GM12878 (cell line): ENCODE data around the gene CCDC138. TPM values are rescaled to one million over a fixed set of nuclear protein-coding genes. Genes with fewer than 3 reads are reported as not detected.

Source experiments
- ATAC-seq: fragments of 200-7000 bp; cut with Tn5 transposase; 3 replicates; pipeline ENCODE4 v1.9.1; 2020; ENCODE audit warnings: mild to moderate bottlenecking, moderate library complexity
- BruUV-seq: library from RNA; stranded (reverse); fragments of 400-500 nt; replicated peaks from 2 replicates; lab custom pipeline; 2021; lab: Mats Ljungman, UMichigan
- CTCF ChIA-PET: fragments of 300-600 bp; sonication (Branson Sonifier 250); formaldehyde crosslinking; extraction: SDS; loops from one replicate; lab custom pipeline; 2021; ENCODE audit warnings: inconsistent platforms; lab: Yijun Ruan, JAX
- POLR2A ChIA-PET: fragments of 350-600 bp; formaldehyde crosslinking; extraction: SDS; loops from one replicate; lab custom pipeline; 2021; ENCODE audit warnings: inconsistent platforms; lab: Charles Lee
- RAD21 ChIA-PET: fragments of 300-600 bp; sonication (Branson Sonifier 250); formaldehyde crosslinking; loops from one replicate; lab custom pipeline; 2023; ENCODE audit warnings: antibody characterized with exemption; ENCODE audit not compliant: unreplicated experiment; lab: Charles Lee
- SMC1A ChIA-PET: fragments of 300-600 bp; sonication (Branson Sonifier 250); formaldehyde crosslinking; loops from one replicate; lab custom pipeline; 2023; ENCODE audit not compliant: unreplicated experiment, uncharacterized antibody; lab: Charles Lee
- DNase-seq: peaks from one replicate; pipeline ENCODE4 v3.0.0-alpha.2; 2011; ENCODE audit warnings: low read depth, low spot score
- FAIRE-seq: peaks from 3 replicates; lab custom pipeline; 2011; peaks lifted over from hg19 to GRCh38; lab: Jason Lieb, UNC
- H2AFZ ChIP-seq: 2 replicates; pipeline ENCODE4 v1.6.0; 2011; ENCODE audit warnings: low read depth, low read length, control low read depth; ENCODE audit not compliant: control insufficient read depth
- H3K27ac ChIP-seq: 2 replicates; pipeline ENCODE4 v1.5.1; 2011; ENCODE audit warnings: control low read depth; ENCODE audit not compliant: control insufficient read depth, insufficient read depth
- H3K27me3 ChIP-seq, 2 experiments: replicated peaks in 1 of 2; 2 replicates each; pipeline versions ENCODE4 v1.6.0 to v1.6.1; 2011; ENCODE audit warnings: low read length in 1 of 2; ENCODE audit not compliant: control insufficient read depth in 2 of 2, insufficient read depth in 2 of 2
- H3K36me3 ChIP-seq, 2 experiments: 2 replicates each; pipeline ENCODE4 v1.5.1; 2011; ENCODE audit warnings: low read length in 1 of 2; ENCODE audit not compliant: control insufficient read depth in 2 of 2, insufficient read depth in 2 of 2
- H3K4me1 ChIP-seq: 2 replicates; pipeline ENCODE4 v1.6.1; 2011; ENCODE audit warnings: mild to moderate bottlenecking, low read length, moderate library complexity, mixed read lengths; ENCODE audit not compliant: control insufficient read depth, insufficient read depth
- H3K4me2 ChIP-seq: 2 replicates; pipeline ENCODE4 v1.6.0; 2011; ENCODE audit warnings: control low read depth; ENCODE audit not compliant: control insufficient read depth, insufficient read depth
- H3K4me3 ChIP-seq: fragments of 200-600 bp; sonication (generic); 2 replicates; pipeline ENCODE4 v1.5.1; 2016
- H3K79me2 ChIP-seq: 2 replicates; pipeline ENCODE4 v1.6.0; 2011; ENCODE audit warnings: low read length; ENCODE audit not compliant: control insufficient read depth, insufficient read depth
- H3K9ac ChIP-seq: 2 replicates; pipeline ENCODE4 v1.8.0; 2011; ENCODE audit warnings: low read length, control low read depth, mixed read lengths; ENCODE audit not compliant: control insufficient read depth, insufficient read depth
- H3K9me3 ChIP-seq: replicated peaks from 3 replicates; pipeline ENCODE4 v1.5.1; 2011; ENCODE audit warnings: mild to moderate bottlenecking, low read length; ENCODE audit not compliant: control insufficient read depth, insufficient read depth
- H4K20me1 ChIP-seq: 2 replicates; pipeline ENCODE4 v1.6.0; 2011; ENCODE audit not compliant: control insufficient read depth, insufficient read depth
- CREM ChIP-seq: IDR thresholded peaks from 2 replicates; pipeline ENCODE4 v1.6.1; 2014; ENCODE audit warnings: antibody characterized with exemption, low read depth
- CUX1 ChIP-seq: IDR thresholded peaks from 2 replicates; pipeline ENCODE4 v1.6.1; 2012; ENCODE audit warnings: improper control_type of control experiment, low read depth, low read length; ENCODE audit not compliant: insufficient replicate concordance
- HDGF ChIP-seq: fragments of 450-650 bp; IDR thresholded peaks from 2 replicates; pipeline ENCODE4 v1.6.1; 2016; ENCODE audit warnings: antibody characterized with exemption
- JUND ChIP-seq: IDR thresholded peaks from 2 replicates; pipeline ENCODE4 v1.6.1; 2012; ENCODE audit warnings: low read depth, mild to moderate bottlenecking, low read length, improper control_type of control experiment, moderate library complexity
- NFIC ChIP-seq: IDR thresholded peaks from 2 replicates; pipeline ENCODE4 v1.6.1; 2012; ENCODE audit warnings: low read depth, mild to moderate bottlenecking, inconsistent platforms, low read length, moderate library complexity
- POU2F2 ChIP-seq: IDR thresholded peaks from 3 replicates; pipeline ENCODE4 v1.6.1; 2011; ENCODE audit warnings: low read depth, mild to moderate bottlenecking, low read length, borderline replicate concordance
- TCF12 ChIP-seq: IDR thresholded peaks from 2 replicates; pipeline ENCODE4 v1.6.1; 2011; ENCODE audit warnings: low read depth, mild to moderate bottlenecking, low read length
- WGBS: methylation state at CpG from one replicate; pipeline ENCODE4 v1.1.6; 2016; ENCODE audit warnings: low lambda C conversion rate; ENCODE audit not compliant: insufficient replicate concordance, insufficient coverage; ENCODE audit errors: missing lambda C conversion rate; 5-methylcytosine and 5-hydroxymethylcytosine counted together
- in situ Hi-C: fragments of 300-500 bp; cut with MboI; formaldehyde crosslinking; loops from 9 replicates; pipeline ENCODE4 v1.14.3; 2018; ENCODE audit warnings: mixed read lengths
- intact Hi-C: fragments of 100-400 bp; cut with micrococcal nuclease; formaldehyde crosslinking; loops from one replicate; pipeline ENCODE4 v1.14.2; 2022; ENCODE audit not compliant: unreplicated experiment
- polyA plus RNA-seq, 11 experiments: library from polyadenylated mRNA; depleted of rRNA in 4 of 11; unstranded in 6 of 11; stranded (reverse) in 5 of 11; fragments of >200 nt; fragmentation: Nextera tagmentation in 4 of 11; fragmentation: Illumina TruSeq in 1 of 11; extraction: Ambion mirVana in 4 of 11; extraction: Trizol in 1 of 11; gene quantifications; 1 replicate in 1 of 11; 2 replicates in 10 of 11; pipeline versions ENCODE4 v1.2.1 to v1.2.3, GENCODE V29; 2011 to 2016; ENCODE audit warnings: inconsistent platforms in 2 of 11, missing spikeins in 2 of 11, low read depth in 1 of 11
- total RNA-seq, 4 experiments: library from RNA; depleted of rRNA in 3 of 4; stranded (reverse); fragments of >200 nt in 3 of 4; fragmentation: Illumina TruSeq in 1 of 4; extraction: Trizol in 1 of 4; gene quantifications; 2 replicates each; pipeline versions ENCODE4 v1.2.1 to v1.2.3, GENCODE V29; 2013 to 2021

The CCDC138 gene
- total and polyA plus RNA-seq, 10 of the 15 experiments (the other 5 are each of a cell fraction or from before 2014, with no cell fraction given): 7.9 to 19.4 (median 13.0) TPM

- TF ChIP-seq CUX1: no peak
- TF ChIP-seq HDGF: no peak
- no peak for TF ChIP-seq CREM
- no peak for TF ChIP-seq TCF12
Observed at GRCh38 chr2:108905176-108905575, 118.6 kb downstream of the CCDC138 start (continued).

- BruUV-seq: no TSS peak
- Histone ChIP-seq H3K9me3 (no peaks in the 10 kb centered on the region), H3K36me3 (no peaks in the 10 kb centered on the region), H3K27ac (no peak overlapping the region), H4K20me1 (no peaks in the 10 kb centered on the region), H3K9ac (no peak overlapping the region), H3K4me3 (no peak overlapping the region), H3K4me2 (no peak overlapping the region), H2AFZ (no peak overlapping the region), H3K79me2 (no peaks in the 10 kb centered on the region), H3K4me1 (no peaks in the 10 kb centered on the region), H3K27me3 (no peaks in the 10 kb centered on the region; a peak in 1 of 4 replicates)
- no peak for FAIRE-seq
- RAD21 ChIA-PET: no interaction called here
- ATAC-seq: no peak
- intact Hi-C loops (no loop called here), in situ Hi-C loops (no loop called here)
- DNase-seq: no peak
- SMC1A ChIA-PET: no interaction called here
- POLR2A ChIA-PET: no interaction called here
- no peak for TF ChIP-seq JUND
- TF ChIP-seq POU2F2: no peak
- no peak for TF ChIP-seq NFIC
- WGBS: 53% methylated on average over 12 of the region's 13 CpGs
- CTCF ChIA-PET: no interaction called here
Observed at GRCh38 chr2:108905906-108906305, 119.3 kb downstream of the CCDC138 start.
